ENCODE results near the gene VPS13C.

The VPS13C gene

DNA sequence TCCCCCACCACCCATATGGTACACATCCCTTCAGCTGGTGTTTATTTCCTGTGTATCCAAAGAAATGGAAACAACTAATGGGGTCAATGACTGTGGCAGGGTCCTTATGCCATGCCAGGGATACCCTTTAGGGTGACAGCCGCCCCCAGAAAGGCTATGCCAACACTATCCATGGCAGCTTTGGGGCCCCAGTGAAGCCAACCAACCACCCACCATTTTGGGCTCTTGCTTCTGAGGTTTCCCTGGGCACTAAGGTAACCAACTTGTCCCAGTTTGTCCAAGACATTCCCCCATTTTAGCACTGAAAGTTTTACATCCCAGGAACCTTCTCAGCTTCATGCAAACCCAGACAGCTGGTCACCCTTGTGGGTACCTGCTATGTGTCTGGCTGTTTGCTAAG, 233.1 kb downstream of the VPS13C start:
- no peak overlapping the region for H3K4me3 ChIP-seq (ENCODE audit: low read depth, low read length)

DNA sequence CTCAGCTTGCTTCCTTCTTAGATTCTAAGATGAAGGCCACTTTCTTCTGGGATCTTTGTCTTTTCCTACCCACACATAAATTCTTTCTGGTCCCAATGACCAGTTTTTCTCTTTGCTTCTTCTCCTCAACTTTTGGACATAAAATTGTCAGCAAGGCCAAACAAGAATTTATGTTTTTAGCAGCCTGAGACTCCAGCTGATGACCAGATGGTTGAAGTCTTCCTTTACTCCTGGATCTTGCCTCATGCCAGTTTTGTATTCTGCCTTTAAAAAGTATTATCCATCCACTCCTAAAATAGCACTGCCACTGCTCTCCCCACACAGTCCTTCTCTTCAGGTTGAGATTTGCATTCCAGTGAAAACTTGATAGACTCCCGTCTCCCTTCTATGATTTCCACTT, 236.0 kb downstream of the VPS13C start:
- no peak overlapping the region for H3K4me3 ChIP-seq (ENCODE audit: low read depth, low read length)

DNA sequence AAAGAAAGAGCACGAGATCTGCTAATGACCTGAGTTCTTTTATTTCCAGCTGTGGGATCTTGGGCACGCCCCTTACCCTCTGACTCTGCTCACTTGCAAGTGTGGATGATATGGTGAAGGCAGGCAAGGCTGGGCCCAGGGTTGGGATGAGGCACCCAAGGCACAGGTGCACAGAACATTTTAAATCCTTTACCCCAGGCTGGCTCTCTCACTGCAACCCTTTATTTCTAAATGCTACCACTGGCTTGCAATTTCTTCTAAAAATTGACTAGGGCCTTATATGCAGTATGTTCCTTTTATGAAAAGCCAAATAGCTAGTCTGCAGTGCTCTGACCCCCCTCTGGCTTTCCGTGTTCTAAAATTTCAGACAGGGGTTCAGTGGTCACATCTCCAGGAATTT, 237.7 kb downstream of the VPS13C start:
- H3K4me3 ChIP-seq (ENCODE audit: low read depth, low read length), result no peak overlapping the region

DNA sequence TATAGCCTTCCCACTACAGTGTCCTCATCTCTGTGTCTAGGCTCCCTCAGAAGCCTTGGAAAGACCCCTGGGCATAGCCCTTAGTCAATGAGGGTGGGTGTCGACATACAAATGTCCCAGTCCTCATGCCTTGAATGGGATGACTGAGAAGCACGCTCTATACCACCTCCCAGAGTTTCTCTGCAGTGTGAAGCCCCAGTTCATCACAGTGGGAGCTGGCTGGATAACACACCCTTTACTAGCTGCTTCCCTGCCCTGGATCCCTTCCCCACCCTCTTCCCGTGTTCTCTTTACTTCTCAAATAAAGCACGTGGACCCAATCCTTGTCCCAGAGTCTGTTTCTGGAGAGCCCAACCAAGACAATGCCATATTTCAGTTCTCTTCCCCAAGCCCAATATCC, 239.3 kb downstream of the VPS13C start:
- H3K4me3 ChIP-seq (ENCODE audit: low read depth, low read length), result no peak overlapping the region

DNA sequence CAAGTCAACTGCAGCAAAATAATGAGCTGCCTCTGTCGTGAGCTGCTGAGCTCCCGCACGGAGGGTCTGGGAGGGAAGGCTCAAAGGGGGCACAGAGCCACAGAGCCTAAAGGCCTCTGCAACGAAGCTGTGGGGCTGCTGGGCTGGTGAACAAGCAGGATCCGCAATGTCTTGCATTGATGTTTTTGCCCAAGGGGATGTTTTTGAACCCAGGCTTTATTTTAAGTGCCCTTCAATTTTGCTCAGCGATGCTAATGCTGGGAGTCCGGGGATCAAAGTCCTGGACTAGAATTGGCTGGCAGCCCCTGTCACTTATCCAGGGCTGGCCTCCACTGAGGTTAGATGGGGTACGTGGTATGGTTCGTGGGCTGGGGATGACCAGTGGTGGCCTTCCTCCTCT, 240.0 kb downstream of the VPS13C start:
- H3K4me3 ChIP-seq (ENCODE audit: low read depth, low read length), result no peak overlapping the region

DNA sequence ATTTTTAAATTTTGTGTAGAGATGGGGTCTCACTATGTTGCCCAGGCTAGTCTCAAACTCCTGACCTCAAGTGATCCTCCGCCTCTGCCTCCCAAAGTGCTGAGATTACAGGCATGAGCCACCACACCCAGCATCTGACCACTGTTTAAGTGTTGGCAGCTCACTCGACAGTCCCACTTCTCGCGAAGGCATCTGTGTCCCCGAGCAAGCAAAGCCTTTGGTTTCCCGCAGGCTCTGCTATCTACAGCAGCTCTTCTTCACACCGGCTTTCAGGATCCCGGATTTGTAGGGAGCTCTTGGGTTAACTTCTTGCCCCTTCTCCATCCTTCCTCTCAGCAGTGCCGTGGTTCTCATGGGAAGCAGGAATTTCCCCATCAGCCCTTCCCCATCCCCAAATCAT, 240.9 kb downstream of the VPS13C start:
- no peak overlapping the region for H3K4me3 ChIP-seq (ENCODE audit: low read depth, low read length)

DNA sequence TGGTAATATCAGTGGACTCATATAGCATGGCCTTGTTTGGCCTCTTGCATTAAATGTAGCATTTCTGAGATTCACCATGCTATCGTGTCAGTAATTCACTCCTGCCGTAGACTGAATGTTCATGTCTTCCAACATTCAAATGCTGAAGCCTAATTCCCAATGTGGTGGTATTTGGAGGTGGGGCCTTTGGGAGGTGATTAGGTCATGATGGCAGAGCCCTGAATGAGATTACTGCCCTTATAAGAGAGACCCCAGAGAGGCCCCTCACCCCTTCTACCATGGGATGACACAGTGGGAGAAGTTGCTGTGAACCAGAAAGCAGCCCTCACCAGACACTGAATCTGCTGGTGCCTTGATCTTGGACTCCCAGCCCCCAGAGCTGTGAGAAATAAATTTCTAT, 241.4 kb downstream of the VPS13C start:
- no peak overlapping the region for H3K4me3 ChIP-seq (ENCODE audit: low read depth, low read length)

DNA sequence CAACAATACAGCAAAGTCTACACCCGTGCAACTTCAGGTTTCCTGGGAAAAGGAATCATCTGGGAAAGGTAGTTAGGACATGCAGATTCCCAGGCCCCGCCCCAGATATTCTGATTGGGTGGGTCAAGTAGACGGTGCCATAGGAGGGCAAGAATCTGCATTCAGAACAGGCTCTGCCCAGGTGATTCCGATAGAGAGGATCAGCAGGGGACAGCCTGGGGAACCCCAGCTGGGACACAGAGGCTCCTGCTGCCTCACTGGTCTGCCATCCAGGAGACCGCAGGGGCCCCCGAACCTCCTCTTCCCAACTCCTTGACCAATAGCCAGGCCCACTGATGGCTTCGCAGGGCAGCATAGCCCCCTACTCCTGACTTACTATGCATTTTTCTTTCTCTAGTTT, 243.4 kb downstream of the VPS13C start:
- H3K4me3 ChIP-seq (ENCODE audit: low read depth, low read length), result no peak overlapping the region

DNA sequence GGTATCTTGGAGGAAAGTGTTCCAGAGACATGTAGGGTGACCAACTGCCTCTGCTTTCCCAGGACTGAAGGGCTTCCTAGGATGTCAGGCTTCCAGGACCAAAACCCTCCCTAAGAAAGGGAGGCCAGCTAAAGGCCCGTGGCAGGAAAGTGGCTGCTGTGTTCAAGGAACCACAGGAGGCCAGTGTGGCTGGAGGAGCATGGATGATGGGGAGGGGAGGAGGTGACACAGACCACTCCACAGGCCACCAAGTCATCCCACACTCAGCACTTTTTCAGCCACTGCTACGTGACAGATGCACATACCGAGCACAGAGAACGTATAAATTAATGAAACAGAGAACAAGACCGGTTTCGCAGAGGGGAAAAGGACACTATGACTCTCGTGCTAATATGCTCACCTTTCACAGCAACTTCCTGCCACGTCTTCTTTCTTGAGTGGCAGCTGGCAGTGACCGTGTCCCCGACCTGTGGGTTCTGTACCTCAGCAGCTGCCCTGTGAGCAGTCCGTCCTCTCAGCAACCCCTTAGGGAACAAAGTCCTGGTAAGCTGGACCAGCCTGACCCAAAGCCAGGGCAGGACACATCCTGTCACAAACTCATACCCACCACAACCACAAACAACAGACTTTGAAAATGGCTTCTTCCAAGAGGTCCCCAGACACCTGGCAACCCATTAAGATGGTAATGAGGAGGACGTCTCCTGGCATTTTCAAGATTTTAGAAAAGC, 244.7 kb downstream of the VPS13C start:
- H3K4me3 ChIP-seq (ENCODE audit: low read depth, low read length), result no peak overlapping the region

DNA sequence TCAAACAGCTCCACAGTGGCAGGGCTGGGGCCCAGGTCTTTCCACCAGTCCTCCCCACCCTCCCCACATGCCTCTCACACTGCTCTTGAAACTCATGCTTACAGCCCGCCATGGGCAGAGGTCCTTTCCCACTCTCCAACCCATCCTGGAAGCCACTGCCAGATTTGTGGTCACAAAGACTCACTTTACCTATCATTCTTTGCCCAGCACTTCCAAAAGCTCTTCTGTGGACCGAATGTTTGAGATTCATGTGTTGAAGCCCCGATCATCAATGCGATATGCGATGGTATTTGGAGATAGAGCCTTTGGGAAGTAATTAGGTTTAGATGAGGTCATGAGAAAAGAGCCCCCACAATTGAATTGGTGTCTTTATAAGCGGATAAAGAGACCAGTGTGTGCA, 247.8 kb downstream of the VPS13C start:
- H3K4me3 ChIP-seq (ENCODE audit: low read depth, low read length), result no peak overlapping the region

DNA sequence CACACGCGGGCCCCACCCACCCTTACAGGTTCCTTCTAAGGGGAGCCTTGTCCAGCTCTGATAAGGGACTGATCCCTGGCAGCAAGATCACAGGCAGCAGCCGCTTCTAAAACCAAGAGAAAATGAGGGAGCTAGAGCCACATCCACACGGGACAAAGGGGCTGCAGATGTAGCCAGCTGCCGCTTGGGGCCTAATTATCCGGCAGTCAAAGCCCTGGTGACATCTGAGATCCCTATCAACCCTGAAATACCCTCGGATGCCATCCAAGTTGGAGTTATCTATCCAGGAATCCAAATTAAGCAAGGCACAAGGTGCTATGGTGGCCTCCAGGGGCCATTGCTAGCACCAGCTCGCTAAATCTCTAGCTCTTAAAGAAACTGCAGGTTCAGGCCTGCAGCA, 248.3 kb downstream of the VPS13C start:
- no peak overlapping the region for H3K4me3 ChIP-seq (ENCODE audit: low read depth, low read length)

DNA sequence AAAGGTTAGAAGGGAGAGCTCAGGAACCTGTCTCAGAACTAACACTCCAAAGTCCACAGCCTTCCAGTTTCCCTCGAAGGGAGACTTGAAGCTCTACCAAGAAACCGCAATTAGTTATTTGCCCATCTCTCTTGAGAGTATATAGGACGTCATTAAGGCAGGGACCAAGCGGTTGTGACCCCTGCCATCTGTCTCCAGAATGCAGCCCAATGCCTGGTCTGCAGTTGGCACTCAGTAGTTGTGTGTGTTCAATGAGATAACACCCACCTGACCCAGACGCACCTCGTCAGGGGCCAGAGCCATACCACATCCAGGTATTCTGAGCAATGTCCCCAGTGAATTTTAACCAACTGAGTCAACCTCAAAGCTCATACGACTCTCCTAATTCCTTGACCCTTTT, 251.0 kb downstream of the VPS13C start:
- no peak overlapping the region for H3K4me3 ChIP-seq (ENCODE audit: low read depth, low read length)

DNA sequence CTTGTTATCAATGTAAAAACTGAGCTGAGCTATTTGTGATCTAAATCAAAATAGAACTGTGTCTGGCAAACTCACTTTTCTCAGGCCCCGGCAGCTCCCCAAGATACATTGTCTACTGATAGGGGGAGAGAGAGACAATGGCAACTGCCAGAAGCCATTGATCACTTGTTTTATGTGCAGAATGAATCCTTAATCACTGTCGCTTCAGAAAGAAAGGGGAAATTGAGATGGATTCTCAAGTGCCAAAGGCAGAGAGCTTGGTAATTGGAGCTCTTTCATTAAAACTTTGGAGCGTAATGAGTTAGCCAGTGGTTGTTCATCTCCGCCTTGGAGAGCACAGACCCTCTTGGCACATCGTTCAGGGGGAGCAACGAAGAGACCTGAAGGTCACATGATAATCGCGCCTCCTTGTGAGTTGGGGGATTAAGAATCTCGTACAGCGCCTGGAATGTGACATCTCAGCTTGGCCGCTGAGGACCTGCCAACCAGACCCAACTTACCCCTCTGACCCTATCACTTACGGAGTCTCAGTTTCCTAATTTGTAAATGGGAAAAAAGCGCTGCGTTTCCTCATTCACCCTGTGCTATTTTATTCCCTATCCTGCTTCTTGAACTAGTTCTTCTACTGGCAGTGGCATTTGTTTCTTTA, 252.8 kb downstream of the VPS13C start:
- H3K4me3 ChIP-seq (ENCODE audit: low read depth, low read length), result no peak overlapping the region
